Keratinocyte (primary cell): ENCODE measurements around the gene MTOR. TPM values are rescaled to one million over a fixed set of nuclear protein-coding genes. Genes with fewer than 3 reads are reported as not detected.

ENCODE experiments used
- DNase-seq: peaks from one replicate; pipeline ENCODE4 v3.0.0-alpha.2; 2011; ENCODE audit warnings: low read depth, missing footprints, low spot score
- FAIRE-seq: peaks from 2 replicates; lab custom pipeline; 2011; peaks lifted over from hg19 to GRCh38; lab: Jason Lieb, UNC
- H2AFZ ChIP-seq: 2 replicates; pipeline ENCODE4 v1.6.0; 2012; ENCODE audit warnings: low read length, control low read depth, inconsistent platforms; ENCODE audit not compliant: control insufficient read depth
- H3K27ac ChIP-seq: 2 replicates; pipeline ENCODE4 v1.5.1; 2011; ENCODE audit warnings: low read length; ENCODE audit not compliant: control insufficient read depth, insufficient read depth
- H3K27me3 ChIP-seq: 3 replicates; pipeline ENCODE4 v1.6.0; 2011; ENCODE audit warnings: low read length; ENCODE audit not compliant: control insufficient read depth, insufficient read depth; ENCODE audit errors: extremely low read depth
- H3K36me3 ChIP-seq, 2 experiments: 2 replicates in 1 of 2; 3 replicates in 1 of 2; pipeline ENCODE4 v1.5.1; 2011; ENCODE audit warnings: low read length in 2 of 2, mild to moderate bottlenecking in 1 of 2; ENCODE audit not compliant: control insufficient read depth in 2 of 2, insufficient read depth in 2 of 2; ENCODE audit errors: extremely low read depth in 1 of 2
- H3K4me1 ChIP-seq: 3 replicates; pipeline ENCODE4 v1.5.1; 2011; ENCODE audit warnings: low read length; ENCODE audit not compliant: control insufficient read depth, insufficient read depth; ENCODE audit errors: extremely low read depth
- H3K4me2 ChIP-seq: 3 replicates; pipeline ENCODE4 v1.6.0; 2011; ENCODE audit warnings: low read depth, low read length; ENCODE audit not compliant: control insufficient read depth, insufficient read depth; ENCODE audit errors: extremely low read depth
- H3K4me3 ChIP-seq, 3 experiments: fragments of 200-600 bp in 1 of 3; sonication (generic) in 1 of 3; 2 replicates in 2 of 3; 3 replicates in 1 of 3; pipeline ENCODE4 v1.5.1; 2011 to 2016; ENCODE audit warnings: low read length in 3 of 3, mild to moderate bottlenecking in 3 of 3, control low read depth in 2 of 3, inconsistent platforms in 1 of 3, low read depth in 1 of 3, mixed read lengths in 1 of 3, mixed run types in 1 of 3, moderate library complexity in 1 of 3; ENCODE audit not compliant: control insufficient read depth in 2 of 3, insufficient read depth in 2 of 3; ENCODE audit errors: extremely low read depth in 1 of 3
- H3K79me2 ChIP-seq: 2 replicates; pipeline ENCODE4 v1.6.0; 2012; ENCODE audit warnings: low read length; ENCODE audit not compliant: control insufficient read depth, insufficient read depth
- H3K9ac ChIP-seq: 3 replicates; pipeline ENCODE4 v1.6.0; 2011; ENCODE audit warnings: low read length; ENCODE audit not compliant: control insufficient read depth, insufficient read depth; ENCODE audit errors: extremely low read depth
- H3K9me1 ChIP-seq: 3 replicates; pipeline ENCODE4 v1.6.0; 2011; ENCODE audit warnings: low read length; ENCODE audit not compliant: control insufficient read depth, insufficient read depth; ENCODE audit errors: extremely low read depth
- H3K9me3 ChIP-seq: 2 replicates; pipeline ENCODE4 v1.5.1; 2012; ENCODE audit warnings: low read depth, low read length; ENCODE audit not compliant: control insufficient read depth
- H4K20me1 ChIP-seq: 3 replicates; pipeline ENCODE4 v1.6.0; 2011; ENCODE audit warnings: low read length; ENCODE audit not compliant: control insufficient read depth, insufficient read depth; ENCODE audit errors: extremely low read depth
- CTCF ChIP-seq, 3 experiments: IDR thresholded peaks in 1 of 3; conservative IDR thresholded peaks in 1 of 3; optimal IDR thresholded peaks in 1 of 3; 2 replicates in 2 of 3; 3 replicates in 1 of 3; pipeline versions ENCODE3 to v1.5.1; 2011; ENCODE audit warnings: low read length in 3 of 3, mild to moderate bottlenecking in 3 of 3, moderate library complexity in 2 of 3, control low read depth in 1 of 3, inconsistent platforms in 1 of 3; ENCODE audit not compliant: insufficient read depth in 2 of 3; ENCODE audit errors: extremely low read depth in 1 of 3
- EZH2 ChIP-seq: IDR thresholded peaks from one replicate; pipeline ENCODE4 v1.6.1; 2012; ENCODE audit warnings: inconsistent platforms, mild to moderate bottlenecking, low read length, moderate library complexity
- dilution Hi-C: fragments of 300-500 bp; cut with MboI; formaldehyde crosslinking; loops from one replicate; pipeline ENCODE4 v1.7.0; 2020; ENCODE audit warnings: low sequenced_read_pairs; ENCODE audit not compliant: extremely low pct_ligation_motif_present
- polyA plus RNA-seq, 5 experiments: library from polyadenylated mRNA; depleted of rRNA in 3 of 5; stranded (reverse) in 3 of 5; stranded (forward) in 1 of 5; unstranded in 1 of 5; fragments of >200 nt; gene quantifications; 1 replicate in 1 of 5; 2 replicates in 3 of 5; 3 replicates in 1 of 5; pipeline versions ENCODE4 v1.2.1 to v1.2.3, GENCODE V29; 2011 to 2012; ENCODE audit warnings: missing spikeins in 2 of 5, low read depth in 1 of 5, low replicate concordance in 1 of 5

Gene MTOR
- polyA plus RNA-seq, 1 donor (not counting 4 experiments of a cell fraction or from before 2014, with no cell fraction given): 31.5 TPM

GRCh38 chr1:11187494-11187893 is 74.9 kb downstream of the MTOR start:
- Histone ChIP-seq H3K36me3 (peaks cover 12 to 16% of the 10 kb centered on the region in 2 experiments), H3K4me1 (no peaks in the 10 kb centered on the region), H3K4me3 (no peak overlapping the region), H3K9me1 (no peaks in the 10 kb centered on the region), H3K27ac (no peak overlapping the region), H3K79me2 (no peaks in the 10 kb centered on the region), H4K20me1 (peaks cover 3% of the 10 kb centered on the region), H3K9ac (no peak overlapping the region), H3K4me2 (no peak overlapping the region), H2AFZ (no peak overlapping the region), H3K27me3 (no peaks in the 10 kb centered on the region), H3K9me3 (no peaks in the 10 kb centered on the region)
- no peak for DNase-seq
- FAIRE-seq: no peak
- dilution Hi-C loops: no loop called here
- TF ChIP-seq CTCF (optimal IDR thresholded peaks at IDR 0.05 in 1 of 3, IDR thresholded peaks at IDR 0.05 in 1 of 3, conservative IDR thresholded peaks at IDR 0.05 in 1 of 3; ENCODE audit: extremely low read depth in 1 of 3, insufficient read depth in 2 of 3, low read length in 3 of 3) (no peak), EZH2 (no peak)

- H3K9ac ChIP-seq: no peak overlapping the region
- no peak overlapping the region for H3K4me3 ChIP-seq
- H3K9me3 ChIP-seq: no peaks in the 10 kb centered on the region
- DNase-seq (no peak), FAIRE-seq (no peak)
- peaks cover 3% of the 10 kb centered on the region for H4K20me1 ChIP-seq
- H3K79me2 ChIP-seq: no peaks in the 10 kb centered on the region
- no peaks in the 10 kb centered on the region for H3K9me1 ChIP-seq
- H3K4me1 ChIP-seq: no peaks in the 10 kb centered on the region
- TF ChIP-seq CTCF (optimal IDR thresholded peaks at IDR 0.05 in 1 of 3, IDR thresholded peaks at IDR 0.05 in 1 of 3, conservative IDR thresholded peaks at IDR 0.05 in 1 of 3; ENCODE audit: extremely low read depth in 1 of 3, insufficient read depth in 2 of 3, low read length in 3 of 3) (no peak), EZH2 (no peak)
- H3K36me3 ChIP-seq: peaks cover 12 to 16% of the 10 kb centered on the region in 2 experiments
- no peak overlapping the region for H2AFZ ChIP-seq
- H3K27me3 ChIP-seq: no peaks in the 10 kb centered on the region
- no peak overlapping the region for H3K27ac ChIP-seq
- no peak overlapping the region for H3K4me2 ChIP-seq
- dilution Hi-C loops: no loop called here
Measured at GRCh38 chr1:11187000-11187399, 75.4 kb downstream of the MTOR start.
